HG03139 (cell line): ENCODE data around the gene ABLIM2.
"Not testable (repeated sequence)": the region's sequence is repeated elsewhere in the genome, so short reads cannot be mapped to it uniquely, and the experiment has no call there.

Experiments
- ATAC-seq: cut with Tn5 transposase; IDR thresholded peaks from one replicate; pipeline ENCODE4 v1.9.1; 2021; ENCODE audit not compliant: unreplicated experiment

Gene ABLIM2

GRCh38 chr4:7918981-7919380, 239.6 kb downstream of the ABLIM2 start:
- ATAC-seq = no peak

- ATAC-seq = not testable (repeated sequence)
Measured at GRCh38 chr4:7918187-7918586, 240.4 kb downstream of the ABLIM2 start.

- no peak for ATAC-seq
Measured at GRCh38 chr4:7917669-7918068, 240.9 kb downstream of the ABLIM2 start.

GRCh38 chr4:7915875-7916242, 242.8 kb downstream of the ABLIM2 start:
- no peak for ATAC-seq
